HG03103 (cell line): ENCODE results near the gene GATA1.
"Not testable (repeated sequence)": the region's sequence is repeated elsewhere in the genome, so short reads cannot be mapped to it uniquely, and the experiment has no call there.

Experiments
- ATAC-seq: cut with Tn5 transposase; IDR thresholded peaks from one replicate; pipeline ENCODE4 v1.9.1; 2021; ENCODE audit warnings: low read depth; ENCODE audit not compliant: unreplicated experiment

The GATA1 gene

DNA sequence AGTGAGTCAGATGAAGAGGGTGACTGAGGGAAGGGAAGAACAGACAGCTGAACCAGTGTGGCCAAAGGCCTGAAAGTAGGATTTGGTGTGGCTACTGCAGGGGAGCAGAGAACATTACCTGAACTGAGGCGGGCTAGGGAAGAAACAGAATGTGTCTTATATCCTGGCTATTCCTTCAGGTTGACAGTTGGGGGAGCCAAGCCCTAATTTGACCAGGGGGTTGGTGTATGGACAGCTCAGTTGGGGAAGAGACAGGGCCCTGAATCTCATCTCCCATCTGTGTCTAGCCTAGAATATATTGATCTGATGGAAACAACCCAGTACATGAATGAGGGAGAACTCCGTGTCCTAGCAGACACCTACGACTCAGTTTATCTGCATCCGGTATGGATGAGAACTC is 19.7 kb downstream of the GATA1 start:
- no peak for ATAC-seq

DNA sequence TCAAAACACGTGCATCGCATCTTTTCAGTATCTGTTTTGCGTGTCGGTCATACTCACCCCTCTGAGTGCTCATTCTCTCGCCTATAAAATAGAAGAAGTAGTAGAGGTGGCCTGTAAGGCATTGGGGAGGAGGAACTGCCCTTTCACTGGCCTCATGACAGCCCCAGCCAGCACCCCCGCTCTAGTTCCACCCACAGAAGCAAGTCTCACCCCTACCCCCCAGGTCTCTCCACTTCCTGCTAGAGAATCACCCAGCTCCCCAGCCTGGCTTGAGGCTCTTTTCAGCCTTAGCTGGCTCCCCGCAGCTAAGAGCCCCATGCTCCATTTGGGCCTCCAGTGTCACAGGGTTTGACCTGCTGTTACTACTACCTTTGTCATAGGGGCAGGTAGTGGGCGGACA is 27.3 kb downstream of the GATA1 start:
- no peak for ATAC-seq

DNA sequence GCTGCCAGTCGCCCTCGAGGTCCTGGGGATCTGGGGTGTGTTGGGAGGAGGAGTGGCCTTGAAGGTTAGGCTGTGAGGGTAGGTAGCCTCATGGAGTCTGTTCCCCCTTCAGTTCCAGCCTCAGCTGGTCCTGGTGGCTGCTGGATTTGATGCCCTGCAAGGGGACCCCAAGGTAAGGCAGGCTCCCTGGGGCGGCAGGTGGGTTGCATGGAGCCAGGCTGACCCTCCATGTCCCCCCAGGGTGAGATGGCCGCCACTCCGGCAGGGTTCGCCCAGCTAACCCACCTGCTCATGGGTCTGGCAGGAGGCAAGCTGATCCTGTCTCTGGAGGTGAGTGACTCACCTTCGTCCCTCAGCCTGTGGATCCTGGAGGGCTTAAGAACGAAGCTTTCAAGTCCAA is 28.3 kb downstream of the GATA1 start:
- ATAC-seq = no peak

DNA sequence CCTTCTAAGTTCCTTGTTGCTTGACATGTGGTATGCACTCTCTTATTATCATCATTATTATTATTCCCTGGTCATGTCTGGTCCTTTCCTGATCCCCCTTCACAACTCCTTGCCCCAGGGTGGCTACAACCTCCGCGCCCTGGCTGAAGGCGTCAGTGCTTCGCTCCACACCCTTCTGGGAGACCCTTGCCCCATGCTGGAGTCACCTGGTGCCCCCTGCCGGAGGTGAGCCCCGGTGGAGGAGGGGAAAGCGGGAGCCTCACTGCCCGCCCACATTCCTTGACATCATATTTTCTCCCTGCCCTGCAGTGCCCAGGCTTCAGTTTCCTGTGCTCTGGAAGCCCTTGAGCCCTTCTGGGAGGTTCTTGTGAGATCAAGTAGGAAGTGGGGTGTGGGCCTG is 28.9 kb downstream of the GATA1 start:
- no peak for ATAC-seq

DNA sequence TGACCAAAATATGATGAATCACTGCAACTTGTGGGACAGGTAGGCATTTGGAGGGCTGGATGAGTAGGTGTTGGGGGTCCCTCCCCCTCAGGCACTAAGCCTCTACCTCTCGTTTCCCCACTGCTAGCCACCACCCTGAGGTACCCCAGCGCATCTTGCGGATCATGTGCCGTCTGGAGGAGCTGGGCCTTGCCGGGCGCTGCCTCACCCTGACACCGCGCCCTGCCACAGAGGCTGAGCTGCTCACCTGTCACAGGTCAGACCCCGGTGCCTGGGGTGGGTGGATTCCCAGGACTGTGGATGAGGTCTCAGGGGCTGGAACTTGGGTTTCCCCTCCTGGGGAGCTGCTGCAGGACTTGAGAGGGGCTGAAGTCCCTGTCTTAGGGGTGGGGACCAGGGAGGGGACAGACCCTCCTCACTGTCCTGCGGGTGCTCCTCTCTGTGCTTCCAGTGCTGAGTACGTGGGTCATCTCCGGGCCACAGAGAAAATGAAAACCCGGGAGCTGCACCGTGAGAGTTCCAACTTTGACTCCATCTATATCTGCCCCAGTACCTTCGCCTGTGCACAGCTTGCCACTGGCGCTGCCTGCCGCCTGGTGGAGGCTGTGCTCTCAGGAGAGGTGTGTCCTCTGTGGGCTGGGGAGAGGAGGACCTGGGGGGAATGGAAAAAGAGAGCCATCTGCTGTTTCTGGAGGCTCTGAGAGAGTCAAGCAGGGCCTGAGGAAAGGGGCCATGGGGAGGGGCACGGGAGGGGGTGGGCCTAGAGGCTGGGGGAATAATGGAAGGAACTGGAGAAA is 29.8 kb downstream of the GATA1 start:
- no peak for ATAC-seq

DNA sequence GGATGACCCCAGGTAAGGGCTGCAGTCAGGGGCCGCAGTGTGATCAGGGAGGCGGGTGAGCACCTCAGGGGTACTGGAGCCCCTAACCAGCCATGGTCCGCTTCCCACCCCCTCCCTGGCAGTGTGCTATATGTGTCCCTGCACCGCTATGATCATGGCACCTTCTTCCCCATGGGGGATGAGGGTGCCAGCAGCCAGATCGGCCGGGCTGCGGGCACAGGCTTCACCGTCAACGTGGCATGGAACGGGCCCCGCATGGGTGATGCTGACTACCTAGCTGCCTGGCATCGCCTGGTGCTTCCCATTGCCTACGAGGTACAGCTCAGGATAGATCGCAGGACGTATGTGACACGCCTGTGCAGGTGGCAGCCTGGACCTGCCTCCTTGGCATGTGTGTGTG is 31.7 kb downstream of the GATA1 start:
- no peak for ATAC-seq

DNA sequence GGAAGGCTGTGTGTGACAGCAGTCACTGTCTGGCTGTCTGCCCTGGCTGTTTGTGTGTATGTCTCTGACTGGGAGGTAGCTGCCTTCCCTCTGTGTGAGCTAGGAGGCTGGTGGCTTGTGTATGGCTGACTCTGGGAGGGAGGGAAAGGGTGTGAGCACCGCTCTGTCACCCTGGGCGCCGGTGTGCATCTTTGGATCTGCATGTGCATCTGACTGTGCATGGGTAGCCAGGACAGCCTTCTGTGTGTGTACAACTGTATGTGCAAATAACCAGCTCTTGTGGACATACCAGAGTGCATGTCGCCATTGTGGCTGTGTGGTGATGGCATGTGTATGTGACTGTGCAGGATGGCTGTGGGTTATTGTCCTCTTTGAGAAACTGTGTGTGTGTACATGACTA is 32.5 kb downstream of the GATA1 start:
- ATAC-seq = no peak

DNA sequence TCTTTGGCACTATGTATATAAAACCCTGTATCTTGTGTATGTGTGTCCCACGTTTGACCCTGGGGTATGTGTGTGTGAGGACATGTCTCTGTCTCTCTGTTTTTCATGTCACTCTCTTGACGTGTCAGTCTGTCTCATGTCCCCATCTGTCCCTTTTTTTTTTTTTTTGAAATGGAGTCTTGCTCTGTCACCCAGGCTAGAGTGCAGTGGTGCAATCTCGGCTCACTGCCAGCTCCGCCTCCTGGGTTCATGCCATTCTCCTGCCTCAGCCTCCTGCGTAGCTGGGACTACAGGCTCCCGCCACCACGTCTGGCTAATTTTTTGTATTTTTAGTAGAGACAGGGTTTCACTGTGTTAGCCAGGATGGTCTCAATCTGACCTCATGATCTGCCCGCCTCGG is 33.0 kb downstream of the GATA1 start:
- not testable (repeated sequence) for ATAC-seq

DNA sequence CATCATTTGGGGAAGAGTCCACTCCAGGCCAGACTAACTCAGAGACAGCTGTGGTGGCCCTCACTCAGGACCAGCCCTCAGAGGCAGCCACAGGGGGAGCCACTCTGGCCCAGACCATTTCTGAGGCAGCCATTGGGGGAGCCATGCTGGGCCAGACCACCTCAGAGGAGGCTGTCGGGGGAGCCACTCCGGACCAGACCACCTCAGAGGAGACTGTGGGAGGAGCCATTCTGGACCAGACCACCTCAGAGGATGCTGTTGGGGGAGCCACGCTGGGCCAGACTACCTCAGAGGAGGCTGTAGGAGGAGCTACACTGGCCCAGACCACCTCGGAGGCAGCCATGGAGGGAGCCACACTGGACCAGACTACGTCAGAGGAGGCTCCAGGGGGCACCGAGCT is 36.7 kb downstream of the GATA1 start:
- ATAC-seq = no peak

DNA sequence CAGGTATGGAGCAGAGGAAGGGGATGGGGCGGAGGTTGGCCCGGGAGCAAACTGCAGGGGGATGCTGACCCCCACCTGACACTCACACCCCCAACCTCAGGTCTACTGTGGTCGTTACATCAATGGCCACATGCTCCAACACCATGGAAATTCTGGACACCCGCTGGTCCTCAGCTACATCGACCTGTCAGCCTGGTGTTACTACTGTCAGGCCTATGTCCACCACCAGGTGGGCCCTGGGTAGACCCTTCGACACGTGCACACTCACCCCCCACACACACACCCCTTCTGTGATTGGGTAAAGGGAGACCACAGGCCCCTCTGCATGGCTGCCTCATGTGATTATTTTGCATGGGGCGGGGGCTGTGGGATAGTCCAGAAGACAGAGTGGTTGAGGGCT is 37.7 kb downstream of the GATA1 start:
- no peak for ATAC-seq

DNA sequence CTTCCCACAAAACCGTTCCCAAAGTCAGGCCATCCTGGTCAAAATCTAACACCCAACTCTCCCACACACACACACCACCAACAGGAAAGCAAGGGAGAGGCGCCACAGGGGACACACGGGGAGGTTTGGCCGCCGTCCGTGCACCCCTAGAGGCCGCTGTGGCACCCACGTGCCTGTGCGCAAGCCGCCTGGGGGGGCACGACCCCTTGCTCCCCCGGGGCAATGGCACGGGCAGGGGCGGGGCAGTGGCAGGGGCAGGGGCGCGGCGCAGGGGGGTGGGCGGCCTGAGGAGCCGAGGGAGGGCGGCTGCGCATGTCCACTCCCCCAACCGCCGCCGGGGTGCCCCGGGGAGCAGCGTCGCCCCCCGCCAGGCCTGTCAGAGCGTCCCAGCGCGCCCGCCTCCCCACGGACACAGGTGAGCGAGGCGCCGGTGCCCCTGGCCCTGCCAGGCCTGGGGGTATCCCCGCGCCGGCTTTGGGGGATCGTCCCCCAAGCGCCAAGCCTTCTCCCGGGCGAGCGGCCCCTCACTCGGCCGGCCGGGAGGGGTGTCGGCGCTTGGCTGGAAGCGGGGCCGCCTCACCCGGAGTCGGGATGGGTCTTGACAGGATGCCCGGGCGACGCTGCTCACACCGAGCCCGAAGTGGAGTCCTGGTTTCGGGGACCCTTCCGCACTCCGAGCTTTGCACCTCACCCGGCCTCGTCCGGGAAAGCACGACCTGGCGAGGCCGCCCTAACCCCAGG is 39.9 kb downstream of the GATA1 start, which contains the start of gene ERAS:
Gene ERAS, plus strand, starts transcription at position 379 of the 741 bp plus-strand sequence. CDS start 2,611 bp downstream, outside the sequence.
- ATAC-seq = no peak

DNA sequence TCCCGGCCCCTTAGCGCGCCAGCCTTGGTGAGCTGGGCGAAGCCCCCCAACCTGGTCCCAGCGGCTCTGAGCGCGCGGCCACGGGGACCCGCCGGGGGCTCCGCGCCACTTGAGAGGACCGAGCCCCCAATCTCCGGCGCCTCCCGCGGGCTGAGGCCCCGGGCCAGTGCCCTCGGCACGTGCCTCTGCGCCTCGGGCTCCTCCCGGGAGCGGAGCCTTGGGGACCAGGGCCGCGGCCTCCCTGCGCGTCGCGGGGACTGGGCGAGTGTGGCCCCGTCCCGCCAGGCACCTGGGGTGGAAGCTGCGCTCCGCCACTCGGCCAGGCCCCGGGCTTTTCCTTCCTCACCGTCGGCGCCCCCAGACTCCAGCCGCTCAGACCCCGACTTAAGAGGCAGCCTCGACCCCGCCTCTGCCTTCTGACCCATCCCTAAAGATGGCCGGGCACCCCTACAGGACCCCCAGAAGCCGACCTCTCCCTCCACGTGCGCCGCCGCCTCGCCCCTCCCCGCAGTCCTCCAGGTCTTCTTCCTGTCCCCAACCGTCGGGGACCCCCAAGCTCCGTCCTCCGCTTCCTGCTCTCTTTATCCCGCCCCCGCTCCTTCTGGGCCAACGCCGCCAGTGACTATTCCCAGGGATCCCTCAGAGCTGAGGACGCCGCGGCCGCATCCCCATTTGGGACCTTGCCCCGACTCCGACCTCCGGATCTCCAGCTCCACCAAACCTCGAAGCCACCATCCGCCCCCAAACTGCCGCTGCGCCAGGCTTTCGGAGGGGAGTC is 40.7 kb downstream of the GATA1 start:
- no peak for ATAC-seq

DNA sequence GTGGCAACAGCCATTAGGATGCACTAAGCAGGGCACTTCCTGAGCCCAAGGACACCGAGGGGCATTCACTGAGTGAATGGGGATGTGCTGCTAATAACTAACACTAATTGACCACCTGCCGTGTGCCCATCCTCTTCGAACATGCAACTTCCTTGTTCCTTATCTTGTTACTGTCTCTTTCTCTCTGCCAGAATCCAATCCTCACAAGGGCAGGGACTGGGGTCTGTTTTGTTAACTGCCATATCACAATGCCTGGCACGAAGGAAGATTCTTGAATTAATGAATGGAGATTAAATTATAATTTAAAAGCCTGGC is 41.2 kb downstream of the GATA1 start:
- no peak for ATAC-seq

DNA sequence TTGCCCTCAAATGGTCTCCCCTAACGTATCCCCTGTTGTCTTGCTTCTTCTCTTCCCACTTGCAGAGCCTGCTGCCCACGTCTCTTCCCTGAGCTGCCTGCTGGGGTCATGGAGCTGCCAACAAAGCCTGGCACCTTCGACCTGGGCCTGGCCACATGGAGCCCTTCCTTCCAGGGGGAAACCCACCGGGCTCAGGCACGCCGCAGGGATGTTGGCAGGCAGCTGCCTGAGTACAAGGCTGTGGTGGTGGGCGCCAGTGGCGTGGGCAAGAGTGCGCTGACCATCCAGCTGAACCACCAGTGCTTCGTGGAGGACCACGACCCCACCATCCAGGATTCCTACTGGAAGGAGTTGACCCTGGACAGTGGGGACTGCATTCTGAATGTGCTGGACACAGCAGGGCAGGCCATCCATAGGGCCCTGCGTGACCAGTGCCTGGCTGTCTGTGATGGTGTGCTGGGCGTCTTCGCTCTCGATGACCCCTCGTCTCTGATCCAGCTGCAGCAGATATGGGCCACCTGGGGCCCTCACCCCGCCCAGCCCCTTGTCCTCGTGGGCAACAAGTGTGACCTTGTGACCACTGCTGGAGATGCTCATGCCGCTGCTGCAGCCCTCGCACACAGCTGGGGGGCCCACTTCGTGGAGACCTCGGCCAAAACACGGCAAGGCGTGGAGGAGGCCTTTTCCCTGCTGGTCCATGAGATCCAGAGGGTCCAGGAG is 42.8 kb downstream of the GATA1 start:
- ATAC-seq = no peak

DNA sequence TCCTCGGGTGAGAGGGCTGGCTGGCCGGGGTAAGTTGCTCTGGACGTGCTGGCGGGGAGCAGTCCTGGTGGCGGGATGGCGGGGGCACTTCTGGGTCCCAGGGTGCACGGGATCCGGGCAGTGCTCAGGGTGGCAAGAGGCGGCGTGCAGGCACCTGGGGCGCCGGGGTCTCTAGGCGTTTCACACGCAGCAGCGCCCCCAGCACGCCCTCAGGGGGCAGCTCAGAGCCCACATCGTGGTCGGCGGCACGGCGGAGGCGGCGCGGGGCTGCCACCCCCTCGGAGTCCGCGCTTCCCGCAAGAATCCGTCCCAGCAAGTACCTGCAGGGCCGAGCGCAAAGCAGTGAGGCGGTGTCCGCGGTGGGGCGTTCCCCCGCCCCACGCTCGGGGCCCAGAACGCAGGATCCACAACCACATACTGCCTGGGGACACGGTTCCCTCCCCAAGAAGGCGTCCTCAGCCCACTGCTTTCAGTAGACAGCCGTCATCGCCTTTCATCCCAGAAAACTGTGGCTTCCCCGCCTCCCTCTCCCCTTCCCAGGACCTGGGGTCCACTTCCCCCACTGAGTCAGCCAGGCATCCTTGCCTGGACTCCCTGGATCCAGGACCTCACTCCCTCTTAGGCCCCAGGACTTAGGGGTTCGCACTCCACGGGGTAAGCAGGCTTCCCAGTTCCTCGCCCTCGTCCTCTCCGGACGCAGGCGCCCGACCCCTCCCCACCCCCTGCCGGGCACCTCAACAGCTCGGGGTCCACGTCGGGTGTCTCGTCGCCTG is 44.9 kb downstream of the GATA1 start:
- ATAC-seq = no peak

DNA sequence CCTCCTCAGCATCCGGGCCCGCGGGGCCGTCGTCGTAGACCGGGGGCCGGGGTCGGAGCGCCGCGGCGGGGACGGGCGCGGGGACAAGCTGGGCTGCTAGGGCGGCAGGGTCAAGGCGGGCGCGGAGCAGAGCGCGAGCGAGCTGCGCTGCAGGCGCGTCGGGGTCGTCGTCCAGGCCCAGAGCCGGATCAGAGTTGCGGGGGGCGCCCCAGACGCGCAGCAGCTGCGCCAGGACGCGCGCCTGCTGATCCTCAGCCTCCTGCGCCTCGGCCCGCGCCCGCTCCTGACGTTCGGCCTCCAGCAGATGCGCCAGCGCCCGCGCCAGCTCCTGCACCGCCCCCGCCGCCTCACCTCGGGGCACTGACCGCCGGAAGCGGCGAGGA is 45.5 kb downstream of the GATA1 start:
- ATAC-seq = no peak

DNA sequence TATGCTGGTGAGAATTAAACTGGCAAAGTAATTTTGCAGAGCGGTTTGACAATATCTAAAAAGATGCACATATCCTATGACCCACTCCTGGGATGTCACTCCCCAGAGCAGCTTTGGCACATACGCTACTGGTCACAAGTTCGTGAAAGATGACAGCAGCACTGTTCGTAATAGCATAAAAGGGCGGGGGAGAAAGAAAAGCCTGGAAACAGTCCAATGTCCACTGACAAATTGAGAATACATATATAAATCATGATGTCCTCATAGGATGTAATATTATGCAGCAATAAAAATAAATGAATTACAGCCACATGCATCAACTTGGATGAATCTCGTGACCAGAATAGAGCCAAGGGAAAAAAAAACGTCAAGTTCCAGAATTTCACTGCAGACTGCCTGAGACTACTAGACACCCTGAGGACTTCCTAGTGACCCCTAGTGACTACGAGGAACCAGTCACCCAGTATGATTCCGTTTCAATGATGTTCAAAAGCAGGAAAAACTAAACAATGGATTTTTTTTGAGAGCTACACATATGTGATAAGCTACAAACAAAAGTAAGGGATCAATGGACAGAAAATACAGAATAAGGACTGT is 47.2 kb downstream of the GATA1 start:
- ATAC-seq = no peak

DNA sequence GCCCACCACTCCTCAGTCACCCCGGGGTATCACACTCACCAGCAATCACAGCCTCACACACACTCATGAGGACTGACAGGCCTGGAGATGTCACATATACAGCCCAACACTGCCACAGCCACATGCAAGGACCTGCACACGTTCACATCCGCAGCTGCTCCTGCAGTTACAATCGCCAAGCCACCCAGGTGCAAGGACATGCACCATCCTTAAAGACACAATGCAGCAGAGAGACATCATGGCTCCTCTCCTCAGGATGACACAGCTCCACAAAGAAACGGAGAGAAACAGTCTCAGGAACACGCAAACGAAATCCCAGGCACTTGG is 48.0 kb downstream of the GATA1 start:
- no peak for ATAC-seq

DNA sequence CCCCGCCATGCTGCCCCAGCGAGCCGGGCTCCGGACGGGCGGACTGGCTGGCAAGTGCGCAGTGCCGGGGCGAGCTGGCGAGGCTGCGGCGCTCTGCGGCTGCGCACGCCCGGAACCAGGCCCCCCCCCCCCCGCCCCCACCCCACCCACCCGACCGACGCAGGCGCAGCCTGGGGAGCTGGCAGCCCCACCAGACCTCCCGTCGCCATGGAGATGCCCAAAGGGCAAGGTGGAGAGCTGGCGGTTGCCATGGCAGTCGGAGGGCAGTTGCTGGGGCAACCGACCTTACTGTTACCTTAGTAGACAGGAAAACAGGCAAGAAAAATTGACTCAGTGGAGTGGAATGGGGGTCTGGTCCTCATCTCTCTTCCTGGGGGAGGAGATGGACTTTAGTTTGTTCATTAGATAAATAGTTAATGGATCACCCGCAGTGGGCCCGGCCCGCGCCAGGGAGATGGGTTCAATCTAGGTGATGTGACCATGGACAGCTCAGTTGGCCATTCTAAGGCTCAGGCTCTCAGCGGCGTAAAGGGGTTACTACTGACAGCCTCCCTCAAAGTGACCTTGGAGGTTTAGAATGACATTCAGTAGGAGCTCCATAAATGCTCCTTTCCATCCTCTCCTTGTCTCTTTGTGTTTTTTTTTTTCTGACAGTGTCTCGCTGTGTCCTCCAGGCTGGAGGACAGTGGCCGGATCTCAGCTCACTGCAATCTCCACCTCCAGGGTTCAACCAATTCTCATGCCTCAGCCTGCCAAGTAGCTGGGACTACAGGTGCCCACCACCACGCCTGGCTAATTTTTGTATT is 49.3 kb downstream of the GATA1 start, which contains the start of gene PCSK1N:
Gene PCSK1N, minus strand, starts transcription at position 87 of the 806 bp plus-strand sequence. Its CDS starts 78 bp downstream, at position 9.
- no peak for ATAC-seq
